ENCODE data around the gene ZNF438. TPM values are rescaled to one million over a fixed set of nuclear protein-coding genes. Genes with fewer than 3 reads are reported as not detected.

Gene ZNF438
- total and polyA plus RNA-seq, 2 of the 13 experiments (the other 11 are each of a cell fraction or from before 2014, with no cell fraction given), result 0.75 to 0.83 TPM

DNA sequence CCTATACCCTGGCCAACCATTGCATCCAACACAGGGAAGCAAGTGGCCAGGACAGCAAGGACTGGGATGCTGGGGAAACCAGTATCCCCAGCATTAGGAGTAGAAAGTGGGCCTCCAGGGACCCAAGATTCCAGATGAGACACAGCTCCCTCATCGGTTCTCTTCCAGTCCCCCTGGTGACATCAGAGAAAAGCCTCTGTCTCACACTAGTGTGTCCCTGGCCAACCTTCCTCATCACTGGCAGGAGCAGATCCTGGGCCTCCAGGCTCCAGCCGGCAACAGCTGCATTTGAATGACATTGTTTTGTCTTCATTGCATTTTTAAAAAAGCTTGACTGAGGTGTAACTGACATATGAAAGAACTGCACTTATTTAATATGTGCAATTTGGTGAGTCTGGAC lies 224.8 kb downstream of the ZNF438 start:
- H3K9me3 ChIP-seq (ENCODE audit: low read length), result no peaks in the 10 kb centered on the region
- H3K4me3 ChIP-seq (replicated peaks in 1 of 3; ENCODE audit: insufficient read depth in 1 of 3, low read depth in 2 of 3, low read length in 3 of 3), result no peak overlapping the region
- no TSS peak for BruUV-seq (replicated peaks)
- POLR2A ChIA-PET, result no interaction called here
- no peak overlapping the region for H3K4me2 ChIP-seq (ENCODE audit: low read depth, low read length)
- ATAC-seq, result no peak
- TF ChIP-seq, protein P1, sequence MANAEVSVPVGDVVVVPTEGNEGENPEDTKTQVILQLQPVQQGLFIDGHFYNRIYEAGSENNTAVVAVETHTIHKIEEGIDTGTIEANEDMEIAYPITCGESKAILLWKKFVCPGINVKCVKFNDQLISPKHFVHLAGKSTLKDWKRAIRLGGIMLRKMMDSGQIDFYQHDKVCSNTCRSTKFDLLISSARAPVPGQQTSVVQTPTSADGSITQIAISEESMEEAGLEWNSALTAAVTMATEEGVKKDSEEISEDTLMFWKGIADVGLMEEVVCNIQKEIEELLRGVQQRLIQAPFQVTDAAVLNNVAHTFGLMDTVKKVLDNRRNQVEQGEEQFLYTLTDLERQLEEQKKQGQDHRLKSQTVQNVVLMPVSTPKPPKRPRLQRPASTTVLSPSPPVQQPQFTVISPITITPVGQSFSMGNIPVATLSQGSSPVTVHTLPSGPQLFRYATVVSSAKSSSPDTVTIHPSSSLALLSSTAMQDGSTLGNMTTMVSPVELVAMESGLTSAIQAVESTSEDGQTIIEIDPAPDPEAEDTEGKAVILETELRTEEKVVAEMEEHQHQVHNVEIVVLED (CRISPR knock-in tag; IDR thresholded peaks at IDR 0.05; ENCODE audit: borderline replicate concordance), result no peak
- no peak for TF ChIP-seq KDM1A (CRISPR knock-in tag; IDR thresholded peaks at IDR 0.05)
- H3K4me1 ChIP-seq (ENCODE audit: insufficient read depth, low read length), result no peaks in the 10 kb centered on the region
- H2AFZ ChIP-seq (ENCODE audit: low read length), result no peak overlapping the region
- FAIRE-seq, result no peak
- H4K20me1 ChIP-seq (ENCODE audit: insufficient read depth, low read length), result no peaks in the 10 kb centered on the region
- intact Hi-C loops (cut with micrococcal nuclease; ENCODE audit: unreplicated experiment), result no loop called here
- in situ Hi-C loops (cut with HindIII; ENCODE audit: extremely low pct_ligation_motif_present, low pct_unique_long_range_greater_than_20kb), result no loop called here
- peaks cover 3 to 34% of the 10 kb centered on the region in 2 experiments; a peak in 4 of 5 replicates for H3K27me3 ChIP-seq (ENCODE audit: control insufficient read depth in 1 of 2, insufficient read depth in 2 of 2, low read length in 2 of 2)
- CTCF ChIA-PET (ENCODE audit: low intra/inter-chr PET ratio, low total read pairs), result no interaction called here
- H3K9ac ChIP-seq (ENCODE audit: insufficient read depth, low read depth, low read length), result no peak overlapping the region
- H3K36me3 ChIP-seq (replicated peaks in 1 of 2; ENCODE audit: control insufficient read depth in 1 of 2, insufficient read depth in 2 of 2, low read length in 2 of 2), result no peaks in the 10 kb centered on the region
- 0% methylated on average over 1 of the region's 2 CpGs for WGBS (ENCODE audit: low lambda C conversion rate)
- no peak for DNase-seq (ENCODE audit: low spot score)
- H3K79me2 ChIP-seq (ENCODE audit: insufficient read depth, low read length), result no peaks in the 10 kb centered on the region
- no peak overlapping the region for H3K27ac ChIP-seq (ENCODE audit: extremely low read length, insufficient read depth, low read length)

DNA sequence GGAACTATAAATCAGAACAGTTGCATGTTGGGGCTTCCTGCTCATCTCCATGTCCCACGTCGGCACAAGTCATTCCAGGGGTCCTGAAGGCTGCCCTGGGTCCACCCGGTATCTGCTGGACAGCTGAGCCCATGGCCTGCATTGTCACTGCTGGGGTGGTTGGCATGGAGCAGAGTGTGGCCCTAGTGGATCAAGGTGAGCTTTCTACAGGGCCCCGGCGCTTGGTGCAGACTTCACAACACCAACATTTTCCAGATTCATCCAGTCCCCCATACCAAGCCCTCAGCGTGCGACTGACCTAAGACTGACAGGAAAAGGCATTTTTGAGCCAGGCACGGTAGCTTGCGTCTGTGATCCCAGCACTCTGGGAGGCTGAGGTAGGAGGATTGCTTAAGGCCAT lies 226.6 kb downstream of the ZNF438 start:
- Histone ChIP-seq H4K20me1 (ENCODE audit: insufficient read depth, low read length) (no peaks in the 10 kb centered on the region), H3K27me3 (ENCODE audit: control insufficient read depth in 1 of 2, insufficient read depth in 2 of 2, low read length in 2 of 2) (peaks cover 3 to 17% of the 10 kb centered on the region in 2 experiments; a peak in 3 of 5 replicates), H3K36me3 (replicated peaks in 1 of 2; ENCODE audit: control insufficient read depth in 1 of 2, insufficient read depth in 2 of 2, low read length in 2 of 2) (no peaks in the 10 kb centered on the region), H3K9me3 (ENCODE audit: low read length) (no peaks in the 10 kb centered on the region), H3K27ac (ENCODE audit: extremely low read length, insufficient read depth, low read length) (no peak overlapping the region), H3K79me2 (ENCODE audit: insufficient read depth, low read length) (no peaks in the 10 kb centered on the region), H3K4me1 (ENCODE audit: insufficient read depth, low read length) (no peaks in the 10 kb centered on the region), H2AFZ (ENCODE audit: low read length) (no peak overlapping the region), H3K4me2 (ENCODE audit: low read depth, low read length) (no peak overlapping the region), H3K9ac (ENCODE audit: insufficient read depth, low read depth, low read length) (no peak overlapping the region), H3K4me3 (replicated peaks in 1 of 3; ENCODE audit: insufficient read depth in 1 of 3, low read depth in 2 of 3, low read length in 3 of 3) (no peak overlapping the region)
- intact Hi-C loops (cut with micrococcal nuclease; ENCODE audit: unreplicated experiment) (no loop called here), in situ Hi-C loops (cut with HindIII; ENCODE audit: extremely low pct_ligation_motif_present, low pct_unique_long_range_greater_than_20kb) (no loop called here)
- POLR2A ChIA-PET, result no interaction called here
- DNase-seq (ENCODE audit: low spot score) (no peak), FAIRE-seq (no peak), ATAC-seq (no peak)
- WGBS (ENCODE audit: low lambda C conversion rate), result 35% methylated on average over 5 of the region's 9 CpGs
- no peak for TF ChIP-seq FLYWCH1 (CRISPR knock-in tag; IDR thresholded peaks at IDR 0.05)
- no peak for TF ChIP-seq ZNF556 (CRISPR knock-in tag; IDR thresholded peaks at IDR 0.05; ENCODE audit: borderline replicate concordance)
- TF ChIP-seq, protein P2, sequence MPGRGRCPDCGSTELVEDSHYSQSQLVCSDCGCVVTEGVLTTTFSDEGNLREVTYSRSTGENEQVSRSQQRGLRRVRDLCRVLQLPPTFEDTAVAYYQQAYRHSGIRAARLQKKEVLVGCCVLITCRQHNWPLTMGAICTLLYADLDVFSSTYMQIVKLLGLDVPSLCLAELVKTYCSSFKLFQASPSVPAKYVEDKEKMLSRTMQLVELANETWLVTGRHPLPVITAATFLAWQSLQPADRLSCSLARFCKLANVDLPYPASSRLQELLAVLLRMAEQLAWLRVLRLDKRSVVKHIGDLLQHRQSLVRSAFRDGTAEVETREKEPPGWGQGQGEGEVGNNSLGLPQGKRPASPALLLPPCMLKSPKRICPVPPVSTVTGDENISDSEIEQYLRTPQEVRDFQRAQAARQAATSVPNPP (CRISPR knock-in tag; IDR thresholded peaks at IDR 0.05), result no peak
- no peak for TF ChIP-seq RFXANK (CRISPR knock-in tag; IDR thresholded peaks at IDR 0.05)
- TF ChIP-seq ZNF629 (CRISPR knock-in tag; conservative IDR thresholded peaks at IDR 0.05), result no peak
- TF ChIP-seq, protein P3, sequence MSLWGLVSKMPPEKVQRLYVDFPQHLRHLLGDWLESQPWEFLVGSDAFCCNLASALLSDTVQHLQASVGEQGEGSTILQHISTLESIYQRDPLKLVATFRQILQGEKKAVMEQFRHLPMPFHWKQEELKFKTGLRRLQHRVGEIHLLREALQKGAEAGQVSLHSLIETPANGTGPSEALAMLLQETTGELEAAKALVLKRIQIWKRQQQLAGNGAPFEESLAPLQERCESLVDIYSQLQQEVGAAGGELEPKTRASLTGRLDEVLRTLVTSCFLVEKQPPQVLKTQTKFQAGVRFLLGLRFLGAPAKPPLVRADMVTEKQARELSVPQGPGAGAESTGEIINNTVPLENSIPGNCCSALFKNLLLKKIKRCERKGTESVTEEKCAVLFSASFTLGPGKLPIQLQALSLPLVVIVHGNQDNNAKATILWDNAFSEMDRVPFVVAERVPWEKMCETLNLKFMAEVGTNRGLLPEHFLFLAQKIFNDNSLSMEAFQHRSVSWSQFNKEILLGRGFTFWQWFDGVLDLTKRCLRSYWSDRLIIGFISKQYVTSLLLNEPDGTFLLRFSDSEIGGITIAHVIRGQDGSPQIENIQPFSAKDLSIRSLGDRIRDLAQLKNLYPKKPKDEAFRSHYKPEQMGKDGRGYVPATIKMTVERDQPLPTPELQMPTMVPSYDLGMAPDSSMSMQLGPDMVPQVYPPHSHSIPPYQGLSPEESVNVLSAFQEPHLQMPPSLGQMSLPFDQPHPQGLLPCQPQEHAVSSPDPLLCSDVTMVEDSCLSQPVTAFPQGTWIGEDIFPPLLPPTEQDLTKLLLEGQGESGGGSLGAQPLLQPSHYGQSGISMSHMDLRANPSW (CRISPR knock-in tag; IDR thresholded peaks at IDR 0.05; ENCODE audit: borderline replicate concordance), result no peak
- TF ChIP-seq CCAR2 (optimal IDR thresholded peaks at IDR 0.05; ENCODE audit: low read depth, low read length), result no peak
- CTCF ChIA-PET (ENCODE audit: low intra/inter-chr PET ratio, low total read pairs), result no interaction called here
- BruUV-seq (replicated peaks), result no TSS peak

Data from HepG2 (cell line).